Dedifferentiated amniotic fluid mesenchymal stem cell (primary cell): ENCODE results near the gene MRM3.
"Not testable (repeated sequence)": the region's sequence is repeated elsewhere in the genome, so short reads cannot be mapped to it uniquely, and the experiment has no call there.

Experiments used
- DNase-seq: peaks from one replicate; pipeline ENCODE4 v3.0.0-alpha.2; 2016; ENCODE audit errors: extremely low spot score

MRM3 gene, protein sequence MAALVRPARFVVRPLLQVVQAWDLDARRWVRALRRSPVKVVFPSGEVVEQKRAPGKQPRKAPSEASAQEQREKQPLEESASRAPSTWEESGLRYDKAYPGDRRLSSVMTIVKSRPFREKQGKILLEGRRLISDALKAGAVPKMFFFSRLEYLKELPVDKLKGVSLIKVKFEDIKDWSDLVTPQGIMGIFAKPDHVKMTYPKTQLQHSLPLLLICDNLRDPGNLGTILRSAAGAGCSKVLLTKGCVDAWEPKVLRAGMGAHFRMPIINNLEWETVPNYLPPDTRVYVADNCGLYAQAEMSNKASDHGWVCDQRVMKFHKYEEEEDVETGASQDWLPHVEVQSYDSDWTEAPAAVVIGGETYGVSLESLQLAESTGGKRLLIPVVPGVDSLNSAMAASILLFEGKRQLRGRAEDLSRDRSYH

DNA sequence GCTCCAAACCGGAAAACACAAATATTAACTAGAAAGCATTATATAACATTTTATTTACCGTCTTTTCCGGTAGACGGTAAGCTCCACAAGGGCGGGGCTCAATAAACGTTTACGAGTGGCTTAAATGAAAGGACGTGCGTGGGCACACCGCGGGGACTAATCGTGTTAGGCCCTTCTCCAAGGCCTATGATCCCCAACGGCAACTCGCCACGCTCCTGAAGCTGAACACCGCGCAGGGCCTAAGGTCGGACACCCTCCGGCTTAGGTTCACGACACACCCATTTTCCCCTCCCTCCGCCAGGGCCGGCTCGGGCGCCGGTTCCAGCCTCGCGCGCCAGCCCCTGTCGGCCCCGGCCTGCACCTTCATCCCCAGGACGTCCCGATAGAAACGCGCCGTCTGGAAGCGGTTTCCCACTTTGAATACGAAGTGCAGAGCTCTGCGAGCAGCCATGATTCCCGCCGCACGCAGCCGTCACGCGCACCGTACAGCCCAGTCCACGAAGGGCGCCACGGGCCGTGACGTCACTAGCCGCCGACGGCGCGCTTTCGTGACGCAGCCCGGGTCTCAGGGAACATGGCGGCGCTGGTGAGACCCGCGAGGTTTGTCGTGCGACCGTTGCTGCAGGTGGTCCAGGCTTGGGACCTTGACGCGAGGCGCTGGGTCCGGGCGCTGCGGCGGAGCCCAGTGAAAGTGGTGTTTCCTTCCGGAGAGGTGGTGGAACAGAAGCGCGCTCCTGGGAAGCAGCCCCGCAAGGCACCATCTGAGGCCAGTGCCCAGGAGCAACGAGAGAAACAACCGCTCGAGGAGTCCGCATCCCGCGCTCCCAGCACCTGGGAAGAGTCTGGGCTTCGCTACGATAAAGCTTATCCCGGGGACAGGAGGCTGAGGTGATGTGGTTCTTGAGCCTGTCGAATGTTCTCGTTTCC is at the start of gene MRM3, which contains the start of gene GLOD4:
Gene MRM3, plus strand, starts transcription at position 549 of the 927 bp plus-strand sequence. Its CDS starts 26 bp downstream, at position 575.
Gene GLOD4, minus strand, starts transcription at position 476 of the 927 bp plus-strand sequence. Its CDS starts 25 bp downstream, at position 451.
- DNase-seq, result peak; percentile 80

DNA sequence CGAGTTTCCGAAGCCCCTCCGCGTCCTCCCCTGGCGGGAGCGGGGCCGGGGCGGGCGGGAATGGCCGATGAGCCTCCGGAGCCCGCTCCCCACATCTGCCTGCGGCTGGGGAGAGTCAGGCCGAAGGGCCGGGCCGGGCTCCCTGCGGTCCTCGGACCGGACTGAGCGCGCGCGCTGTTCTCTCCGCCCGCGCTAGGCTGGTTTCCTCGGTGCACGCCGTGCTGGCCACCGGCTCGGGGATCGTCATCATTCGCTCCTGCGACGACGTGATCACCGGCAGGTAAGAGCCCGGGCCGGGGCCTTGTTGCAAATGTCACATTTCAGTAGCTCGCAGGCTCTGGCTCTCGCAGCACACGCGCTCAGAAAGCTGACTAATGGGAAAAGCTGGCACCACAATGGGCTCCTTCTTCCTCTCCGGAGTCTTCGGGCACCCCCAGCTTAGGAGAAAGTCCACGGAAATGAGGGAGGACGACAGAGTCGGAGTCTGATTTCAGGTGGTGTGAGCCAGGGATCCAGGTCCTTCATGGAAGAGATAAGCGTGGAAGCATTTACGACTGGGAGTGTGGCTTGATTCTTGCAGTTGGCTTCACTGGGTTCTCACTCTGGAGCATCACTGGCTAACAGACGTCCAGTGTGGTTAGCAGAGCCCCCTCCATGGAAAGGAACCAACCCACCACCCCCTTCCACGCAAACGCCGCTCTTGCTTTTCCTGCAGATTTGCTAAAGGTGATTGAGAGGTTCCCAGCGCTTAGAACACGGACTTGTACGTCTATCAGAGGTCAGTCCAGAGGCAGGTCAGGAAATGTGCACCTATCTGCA is 49.0 kb upstream of the MRM3 start:
- peak; percentile 45 for DNase-seq

DNA sequence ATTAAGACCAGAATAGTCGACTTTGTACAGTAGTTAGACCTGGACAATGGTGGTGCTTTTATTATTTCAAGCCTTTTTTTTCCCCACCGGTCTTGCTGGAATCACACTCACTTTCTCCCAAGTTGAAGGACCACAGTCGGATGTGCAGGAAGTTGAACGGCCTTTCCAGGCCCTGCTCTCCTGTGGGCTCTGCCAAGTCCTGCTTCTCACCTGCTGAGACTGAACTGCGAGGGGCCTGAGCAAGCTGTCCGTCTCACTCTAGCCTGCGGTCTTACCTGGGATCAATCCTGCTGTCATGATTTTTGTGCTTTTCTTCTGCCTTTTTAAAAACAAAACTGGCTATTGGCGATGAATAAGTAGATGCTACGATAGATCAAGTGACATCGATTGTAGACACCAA is 48.4 kb upstream of the MRM3 start:
- no peak for DNase-seq

DNA sequence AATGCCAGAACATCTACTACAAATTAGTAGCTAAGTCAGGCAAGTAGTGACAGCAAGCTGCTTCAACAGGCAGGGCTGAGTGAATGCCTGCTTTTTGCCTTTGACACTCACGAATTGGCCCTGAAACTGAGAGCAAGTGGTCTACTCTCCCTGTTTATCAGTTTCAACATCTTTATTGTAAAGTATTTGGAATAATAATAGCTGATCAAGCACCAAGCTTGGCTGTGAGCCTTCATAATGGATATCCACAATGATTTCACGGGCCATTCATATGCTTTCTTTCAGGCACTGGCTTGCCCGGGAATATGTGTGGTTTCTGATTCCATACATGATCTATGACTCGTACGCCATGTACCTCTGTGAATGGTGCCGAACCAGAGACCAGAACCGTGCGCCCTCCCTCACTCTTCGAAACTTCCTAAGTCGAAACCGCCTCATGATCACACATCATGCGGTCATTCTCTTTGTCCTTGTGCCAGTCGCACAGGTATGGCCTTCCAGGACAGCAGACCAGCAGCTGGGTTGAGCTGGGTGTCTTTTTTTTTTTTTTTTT is 44.5 kb upstream of the MRM3 start:
- no peak for DNase-seq

DNA sequence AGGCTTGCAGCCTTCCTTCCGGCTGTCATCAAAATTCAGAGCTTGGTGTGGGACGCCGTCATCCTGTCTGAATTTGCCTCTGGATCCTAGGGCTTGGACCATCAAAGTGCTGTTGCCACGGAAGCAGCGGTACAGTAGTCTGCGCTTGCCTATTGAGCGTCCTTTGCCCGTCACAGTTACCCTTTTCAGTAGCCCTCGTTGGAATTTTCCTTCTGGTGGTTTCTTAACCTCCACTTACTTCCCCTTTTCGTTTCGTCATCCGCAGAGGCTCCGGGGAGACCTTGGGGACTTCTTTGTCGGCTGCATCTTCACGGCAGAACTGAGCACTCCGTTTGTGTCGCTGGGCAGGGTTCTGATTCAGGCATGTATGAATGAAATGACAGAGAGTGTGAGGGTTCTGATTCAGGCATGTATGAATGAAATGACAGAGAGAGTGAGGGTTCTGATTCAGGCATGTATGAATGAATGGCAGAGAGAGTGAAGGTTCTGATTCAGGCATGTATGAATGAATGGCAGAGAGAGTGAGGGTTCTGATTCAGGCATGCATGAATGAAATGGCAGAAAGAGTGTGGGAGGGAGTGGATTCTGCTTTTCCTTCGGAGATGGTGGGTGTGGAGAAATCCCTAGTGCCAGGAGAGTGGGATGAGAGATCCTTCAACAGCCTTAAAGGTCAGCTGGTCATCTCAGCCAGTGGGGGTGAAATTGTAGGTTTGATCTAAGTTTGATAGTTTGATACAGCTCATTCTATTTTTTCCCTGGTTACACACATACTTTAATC is 41.7 kb upstream of the MRM3 start:
- no peak for DNase-seq

DNA sequence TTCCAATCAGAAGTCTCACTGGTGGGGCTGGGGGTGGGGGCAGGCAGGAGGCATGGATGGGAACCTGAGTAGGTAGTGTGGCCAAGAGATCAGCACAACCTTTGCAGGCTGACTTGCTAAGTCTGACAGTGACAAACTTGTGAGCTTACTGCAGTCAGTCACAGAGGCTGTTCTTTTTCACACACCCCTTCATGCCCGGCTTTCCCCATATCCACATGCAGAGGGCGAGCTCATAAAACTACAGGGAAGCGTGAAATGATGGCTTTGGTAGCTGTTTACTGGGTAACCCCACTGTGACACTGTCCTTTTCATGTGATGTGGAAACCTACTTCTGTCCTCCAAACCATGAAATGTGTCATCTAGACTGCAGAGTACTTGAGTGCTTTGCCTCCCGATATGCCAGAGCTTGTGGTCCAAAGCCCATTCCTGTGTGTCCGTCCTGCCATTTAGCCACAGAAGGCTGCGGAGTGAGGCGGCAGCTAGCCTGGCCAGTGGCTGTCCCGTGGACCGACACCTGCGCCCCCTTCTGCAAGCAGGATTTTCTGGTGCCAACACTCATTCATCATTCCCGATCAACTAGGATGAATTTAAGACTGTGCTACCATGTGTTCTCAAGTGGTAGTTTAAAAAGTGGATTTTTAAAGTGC is 39.9 kb upstream of the MRM3 start:
- no peak for DNase-seq

DNA sequence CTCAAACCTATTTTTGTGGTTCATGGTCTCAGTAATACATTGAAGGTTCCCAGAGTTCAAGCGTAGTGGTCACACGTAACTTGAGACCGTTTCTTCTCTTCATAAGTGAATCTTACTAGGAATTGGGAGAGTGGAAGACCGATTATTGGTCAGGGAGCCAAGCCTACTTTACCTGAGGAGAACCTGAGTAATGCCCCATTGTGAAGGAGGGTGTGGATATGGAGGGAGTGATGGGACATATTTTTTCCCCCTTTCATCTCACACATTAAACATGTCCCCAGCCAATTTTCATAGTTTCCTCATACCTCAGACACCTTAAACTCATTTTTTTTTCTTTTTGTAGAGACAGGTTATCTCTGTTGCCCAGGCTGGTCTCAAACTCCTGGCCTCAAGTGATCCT is 39.0 kb upstream of the MRM3 start:
- no peak for DNase-seq

DNA sequence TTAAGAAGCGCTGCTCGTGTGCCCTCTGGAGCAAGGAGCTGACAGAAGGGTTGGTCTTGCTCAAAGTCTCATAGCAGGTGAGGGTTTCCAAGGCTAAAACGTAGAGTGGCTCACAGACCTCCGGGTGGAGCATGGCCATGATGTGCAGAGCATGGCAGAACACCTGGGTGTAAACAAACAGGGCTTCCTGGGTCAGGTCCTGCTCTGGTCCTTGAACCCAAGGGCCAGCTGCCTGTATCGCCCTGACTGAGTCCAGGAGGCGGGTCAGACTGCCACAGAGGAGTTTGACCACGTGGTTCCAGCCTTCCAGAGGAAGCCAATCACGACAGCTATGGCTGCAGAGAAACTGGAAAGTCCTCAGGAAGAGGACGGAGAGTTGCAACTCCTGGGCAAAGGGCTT is 37.2 kb upstream of the MRM3 start:
- no peak for DNase-seq

DNA sequence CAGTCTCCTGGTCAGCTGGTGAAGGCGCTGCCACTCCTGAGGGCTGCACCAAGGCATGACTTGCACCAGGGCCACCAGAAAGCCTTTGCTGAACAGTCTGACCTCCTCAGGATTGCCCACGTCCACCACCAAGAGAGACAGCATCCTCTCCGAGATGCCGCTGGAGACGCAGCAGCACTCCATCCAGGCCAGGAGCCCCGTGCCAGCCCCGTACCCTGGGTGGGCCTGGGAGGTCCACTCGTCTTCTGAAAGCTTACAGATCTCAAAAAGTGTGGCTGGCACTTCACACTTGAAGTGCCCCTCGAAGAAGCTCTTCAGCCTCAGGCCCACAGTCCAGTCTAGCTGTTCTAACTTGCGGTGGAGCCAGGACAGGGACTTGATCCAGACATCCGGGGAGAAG is 36.7 kb upstream of the MRM3 start:
- DNase-seq, result no peak

DNA sequence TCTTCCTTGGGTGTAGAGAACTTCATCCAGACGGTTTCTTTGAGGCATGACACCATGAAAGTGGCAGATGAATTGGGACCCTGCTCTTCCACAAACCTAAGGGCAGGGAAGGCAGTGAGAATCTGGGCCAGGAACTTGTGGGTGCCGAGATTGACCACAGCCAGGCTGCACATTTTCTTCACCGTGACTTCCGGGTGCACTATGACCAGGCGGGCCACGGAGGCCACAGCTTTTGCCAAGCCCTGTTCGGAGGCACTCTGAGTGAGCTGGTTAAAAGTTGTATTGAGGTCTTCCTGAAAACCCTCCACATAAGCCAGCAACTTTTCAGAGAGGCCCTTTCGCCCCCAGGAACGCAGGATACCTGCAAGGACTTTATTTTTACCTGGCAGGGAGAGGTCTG is 36.0 kb upstream of the MRM3 start:
- no peak for DNase-seq

DNA sequence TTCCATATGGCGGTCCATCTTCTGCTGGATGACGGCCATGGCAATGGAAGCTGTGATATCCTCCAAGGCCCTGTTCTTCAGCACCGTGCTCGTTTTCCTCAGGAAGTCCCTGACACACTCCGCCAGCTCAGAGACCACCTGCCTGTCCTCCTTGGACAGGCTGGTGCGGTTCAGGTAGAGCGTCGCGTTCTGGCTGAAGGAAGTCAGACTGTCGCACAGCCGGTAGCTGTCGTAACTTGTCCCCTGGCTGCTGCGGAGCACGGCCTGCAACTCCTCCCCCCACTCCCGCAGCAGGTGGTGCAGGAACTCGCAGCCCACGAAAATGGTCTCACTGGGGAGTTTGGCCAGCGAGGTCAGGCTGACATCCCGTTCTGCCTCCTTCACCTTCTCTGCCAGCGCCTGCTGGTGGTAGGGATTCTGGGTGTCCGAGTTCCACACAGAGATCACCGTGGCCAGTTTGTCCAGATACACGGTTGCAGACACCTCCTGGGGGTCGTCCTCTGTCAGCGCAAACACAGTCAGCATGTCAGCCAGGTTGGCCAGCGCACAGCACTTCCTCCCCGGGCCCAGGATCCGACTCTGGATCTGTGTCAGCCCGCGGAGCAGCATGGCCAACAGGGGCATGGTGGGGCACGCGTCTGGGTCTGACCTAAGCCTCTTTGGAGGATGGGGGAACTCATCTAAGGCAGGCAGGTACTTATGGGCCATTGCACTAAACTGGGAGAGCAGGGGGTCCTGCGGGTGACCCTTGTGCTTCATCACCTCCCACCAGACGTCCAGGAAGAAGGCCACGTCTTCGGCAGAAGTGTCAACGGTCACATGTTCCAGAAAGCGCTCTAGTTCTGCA is 35.1 kb upstream of the MRM3 start:
- no peak for DNase-seq

DNA sequence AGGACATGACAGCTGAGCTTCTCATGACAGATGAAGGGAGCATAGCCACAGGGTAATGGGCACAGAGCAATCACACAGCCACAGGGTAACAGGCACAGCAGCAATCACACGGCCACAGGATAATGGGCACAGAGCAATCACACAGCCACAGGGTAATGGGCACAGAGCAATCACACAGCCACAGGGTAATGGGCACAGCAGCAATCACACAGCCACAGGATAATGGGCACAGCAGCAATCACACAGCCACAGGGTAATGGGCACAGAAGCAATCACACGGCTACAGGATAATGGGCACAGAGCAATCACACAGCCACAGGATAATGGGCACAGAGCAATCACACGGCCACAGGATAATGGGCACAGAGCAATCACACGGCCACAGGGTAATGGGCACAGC is 33.5 kb upstream of the MRM3 start:
- not testable (repeated sequence) for DNase-seq

DNA sequence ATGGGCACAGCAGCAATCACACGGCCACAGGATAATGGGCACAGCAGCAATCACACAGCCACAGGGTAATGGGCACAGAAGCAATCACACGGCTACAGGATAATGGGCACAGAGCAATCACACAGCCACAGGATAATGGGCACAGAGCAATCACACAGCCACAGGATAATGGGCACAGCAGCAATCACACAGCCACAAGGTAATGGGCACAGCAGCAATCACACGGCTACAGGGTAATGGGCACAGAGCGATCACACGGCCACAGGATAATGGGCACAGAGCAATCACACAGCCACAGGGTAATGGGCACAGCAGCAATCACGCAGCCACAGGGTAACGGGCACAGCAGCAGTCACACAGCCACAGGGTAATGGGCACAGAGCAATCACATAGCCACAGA is 32.8 kb upstream of the MRM3 start:
- not testable (repeated sequence) for DNase-seq

DNA sequence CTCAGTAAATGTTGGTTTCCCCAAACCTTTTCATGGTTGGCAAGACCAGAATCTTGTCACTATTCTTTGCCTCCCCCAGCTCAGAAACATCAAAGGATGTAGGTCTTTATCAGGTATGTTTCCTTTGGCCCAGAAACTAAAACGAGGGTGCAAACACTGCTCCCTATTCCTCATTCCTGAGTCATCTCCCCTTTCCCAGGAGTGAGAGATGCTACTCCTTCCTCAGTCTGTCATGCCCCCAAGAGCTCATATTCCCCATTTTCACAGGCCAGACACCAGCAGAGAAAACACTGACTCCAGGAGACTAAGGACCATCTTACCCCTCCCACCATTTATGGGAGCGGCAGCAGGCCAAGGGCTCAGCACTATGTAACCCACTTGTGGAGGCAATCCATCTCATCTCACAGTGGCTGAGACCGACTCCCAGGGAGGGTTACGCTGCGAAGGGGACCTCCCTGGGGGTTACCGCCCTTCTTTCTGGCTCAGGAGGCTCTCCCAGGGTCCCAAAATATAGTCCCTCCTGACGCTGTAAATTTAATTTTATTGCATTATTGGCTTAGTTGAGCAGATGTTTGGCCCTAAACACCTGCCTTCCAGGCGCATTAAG is 31.6 kb upstream of the MRM3 start:
- DNase-seq, result no peak

DNA sequence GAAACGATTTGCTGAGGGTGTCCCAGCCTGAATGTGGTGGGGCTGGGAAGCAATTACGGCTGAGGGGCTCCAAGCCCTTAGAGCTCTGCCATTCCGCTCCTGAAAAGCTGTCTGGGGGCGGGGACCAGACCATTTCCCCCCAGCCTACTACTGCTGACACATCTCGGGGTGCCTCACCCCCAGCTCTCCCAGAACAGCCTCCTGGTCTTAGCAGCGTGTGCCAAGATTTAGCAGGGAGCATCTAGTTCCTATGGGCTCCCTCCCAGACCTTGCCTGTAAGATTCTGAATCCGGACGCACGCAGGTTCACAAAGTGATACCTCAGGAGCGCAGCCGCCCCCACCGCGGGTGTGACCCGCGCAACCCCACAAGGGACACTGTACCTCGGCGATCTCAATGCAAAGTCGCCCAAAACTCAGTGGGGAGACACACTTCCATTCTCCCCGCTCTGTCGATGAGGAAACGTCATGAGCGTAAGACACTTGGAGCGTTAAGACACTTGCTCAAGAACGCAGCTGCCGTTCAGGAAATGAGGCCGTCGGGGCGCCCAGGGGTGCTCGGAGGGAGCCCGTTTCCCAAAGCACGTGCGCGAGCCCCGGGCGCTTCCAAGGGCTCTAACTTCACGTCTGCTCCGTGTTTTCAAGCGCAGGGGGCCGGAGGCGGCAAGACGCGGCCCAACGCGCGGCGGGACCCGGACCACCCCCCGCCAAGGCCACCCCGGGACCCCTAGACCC is 30.7 kb upstream of the MRM3 start:
- peak; percentile 24 for DNase-seq

DNA sequence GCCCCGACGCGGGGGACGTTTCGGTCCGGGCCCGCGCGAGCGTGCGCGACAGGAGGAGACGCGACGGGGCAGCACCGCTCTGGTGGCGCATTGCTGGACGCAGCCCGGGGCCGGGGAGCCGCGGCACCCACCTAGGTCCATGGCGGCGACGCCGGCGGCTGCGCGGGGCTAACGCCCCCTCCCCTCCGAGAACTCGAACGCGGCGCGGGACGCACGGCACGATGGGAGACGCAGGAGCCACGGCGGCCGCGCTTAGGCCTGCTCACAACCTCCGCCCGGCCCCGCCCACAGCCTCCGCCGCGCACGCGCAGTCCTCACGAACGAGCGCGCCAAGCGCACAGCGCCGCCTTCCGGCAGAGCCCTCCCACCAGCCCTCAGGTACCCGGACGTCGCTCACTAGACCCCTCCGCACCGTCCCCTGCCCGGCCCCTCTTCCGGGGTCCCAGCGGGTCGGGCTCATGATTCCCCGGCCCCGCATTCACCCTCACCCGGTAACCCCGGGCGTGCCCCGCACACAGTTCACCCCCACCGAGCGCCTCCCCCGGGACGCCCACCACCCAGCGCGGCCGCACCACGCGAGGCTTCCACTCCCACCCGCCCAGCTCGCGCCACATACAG is 30.0 kb upstream of the MRM3 start, which contains the start of gene GEMIN4:
Gene GEMIN4, minus strand, starts transcription at position 263 of the 618 bp plus-strand sequence. Its CDS starts 122 bp downstream, at position 141.
- peak; percentile 79 for DNase-seq

DNA sequence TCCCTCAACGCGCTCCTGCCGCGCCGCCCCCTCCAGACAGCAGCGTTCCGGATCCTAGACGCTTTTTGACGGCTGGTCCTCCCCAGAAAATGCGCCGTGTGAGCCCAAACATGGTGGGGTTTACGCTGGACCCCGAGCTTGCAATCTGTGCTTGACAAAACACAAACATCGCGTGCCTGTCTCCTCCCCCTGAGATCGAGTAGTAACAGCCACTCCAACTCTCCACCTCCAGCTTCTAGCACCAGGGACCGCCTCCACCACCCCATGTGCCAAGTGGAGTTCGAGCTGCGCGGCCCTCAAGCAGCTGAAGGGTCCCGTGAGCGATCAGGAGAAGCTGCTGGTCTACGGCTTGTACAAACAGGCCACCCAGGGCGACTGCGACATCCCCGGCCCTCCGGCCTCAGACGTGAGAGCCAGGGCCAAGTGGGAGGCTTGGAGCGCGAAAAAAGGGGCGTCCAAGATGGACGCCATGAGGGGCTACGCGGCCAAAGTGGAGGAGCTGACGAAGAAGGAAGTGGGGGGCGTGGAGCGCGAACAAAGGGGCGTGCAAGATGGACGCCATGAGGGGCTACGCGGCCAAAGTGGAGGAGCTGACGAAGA is 29.4 kb upstream of the MRM3 start:
- DNase-seq, result no peak
